A673 (cell line): Measurements from ENCODE around the gene MEG3. TPM values are rescaled to one million over a fixed set of nuclear protein-coding genes. Genes with fewer than 3 reads are reported as not detected.
A peak's percentile ranks its signal among the peaks of the same experiment; 100 is the strongest.

Experiments
- Bru-seq: library from RNA; stranded (reverse); fragments of 400-500 nt; gene quantifications from one replicate; lab custom pipeline; 2021; lab: Mats Ljungman, UMichigan
- BruChase-seq, 2 experiments: library from RNA; stranded (reverse); fragments of 400-500 nt; gene quantifications; one replicate each; lab custom pipeline; 2021; lab: Mats Ljungman, UMichigan
- BruUV-seq: library from RNA; stranded (reverse); fragments of 400-500 nt; replicated peaks from 2 replicates; lab custom pipeline; 2021; lab: Mats Ljungman, UMichigan
- CTCF ChIA-PET: fragments of 300-600 bp; sonication (Branson Sonifier 250); formaldehyde crosslinking; loops from one replicate; lab custom pipeline; 2022; ENCODE audit warnings: antibody characterized with exemption; lab: Charles Lee
- POLR2A ChIA-PET: fragments of 300-600 bp; sonication (Branson Sonifier 250); formaldehyde crosslinking; loops from one replicate; lab custom pipeline; 2022; ENCODE audit warnings: antibody characterized with exemption; ENCODE audit not compliant: low non-redundant PET; lab: Charles Lee
- DNase-seq: peaks from one replicate; pipeline ENCODE4 v3.0.0-alpha.2; 2015; ENCODE audit warnings: low spot score
- H3K27ac ChIP-seq: fragments of 200-600 bp; sonication (generic); 2 replicates; pipeline ENCODE4 v1.5.1; 2016; ENCODE audit warnings: mixed run types, low read depth, mild to moderate bottlenecking, mixed read lengths, antibody characterized with exemption, low read length; ENCODE audit not compliant: poor library complexity, severe bottlenecking
- H3K27me3 ChIP-seq: fragments of 200-600 bp; sonication (generic); replicated peaks from 2 replicates; pipeline ENCODE4 v1.6.1; 2017; ENCODE audit warnings: mixed run types, low read depth, mild to moderate bottlenecking, mixed read lengths, antibody characterized with exemption, low read length; ENCODE audit not compliant: insufficient read depth, poor library complexity
- H3K36me3 ChIP-seq: fragments of 200-600 bp; sonication (generic); 2 replicates; pipeline ENCODE4 v1.6.1; 2016; ENCODE audit warnings: mixed run types, mild to moderate bottlenecking, mixed read lengths, antibody characterized with exemption, low read length; ENCODE audit not compliant: insufficient read depth, poor library complexity, severe bottlenecking
- H3K4me1 ChIP-seq: fragments of 200-600 bp; sonication (generic); 2 replicates; pipeline ENCODE4 v1.6.1; 2017; ENCODE audit warnings: mixed run types, mild to moderate bottlenecking, mixed read lengths, antibody characterized with exemption, low read length; ENCODE audit not compliant: insufficient read depth, poor library complexity, severe bottlenecking
- H3K4me3 ChIP-seq: fragments of 200-600 bp; sonication (generic); 2 replicates; pipeline ENCODE4 v1.5.1; 2016; ENCODE audit warnings: low read depth, mixed run types, mild to moderate bottlenecking, mixed read lengths, low read length; ENCODE audit not compliant: poor library complexity, severe bottlenecking
- H3K9me3 ChIP-seq: fragments of 200-600 bp; sonication (generic); 2 replicates; pipeline ENCODE4 v1.6.1; 2016; ENCODE audit warnings: mixed run types, low read depth, mild to moderate bottlenecking, mixed read lengths, antibody characterized with exemption, low read length; ENCODE audit not compliant: poor library complexity, severe bottlenecking
- EZH2 ChIP-seq: fragments of 200-600 bp; sonication (generic); IDR thresholded peaks from 2 replicates; pipeline ENCODE4 v1.6.1; 2017; ENCODE audit warnings: borderline replicate concordance, low read depth, mild to moderate bottlenecking, mixed read lengths, antibody characterized with exemption, low read length; ENCODE audit not compliant: poor library complexity, severe bottlenecking
- intact Hi-C: fragments of 100-400 bp; cut with micrococcal nuclease; formaldehyde crosslinking; loops from one replicate; pipeline ENCODE4 v1.10.0; 2022; ENCODE audit not compliant: unreplicated experiment
- long read RNA-seq: library from polyadenylated mRNA; stranded (forward); transcript quantifications from one replicate; pipeline ENCODE4 v2.0.0, GENCODE V29; 2022
- total RNA-seq: library from RNA; stranded (reverse); gene quantifications from 2 replicates; pipeline ENCODE4 v1.2.3, GENCODE V29; 2021
- TF ChIP-seq, protein P1 (sequence below): fragments of 300-800, 200-600 bp; sonication (generic); conservative IDR thresholded peaks from 2 replicates; pipeline ENCODE4 v1.5.1; 2017; ENCODE audit warnings: low read depth, mild to moderate bottlenecking, antibody characterized with exemption, low read length, moderate library complexity, mixed read lengths

Gene MEG3
- total RNA-seq (51.0 and 58.7 TPM in 2 replicates), Bru-seq, nascent RNA (percentile 75 among the genes with signal in this experiment), BruChase-seq, experiment 1, labeled RNA remaining after a 2-hour chase (percentile 87 among the genes with signal in this experiment), BruChase-seq, experiment 2, labeled RNA remaining after a 6-hour chase (percentile 95 among the genes with signal in this experiment)
- long read RNA-seq, transcript MEG3-209 (7 exons, 1,582 nt) = major isoform, 6 of 27 reads
- long read RNA-seq, transcript MEG3-222 (4 exons, 2,853 nt) = minor isoform, 5 of 27 reads
- long read RNA-seq, partial matches to known transcripts = 0 of 27 reads
- long read RNA-seq, other reads (novel, unspliced or antisense) = 5 of 27 reads

DNA sequence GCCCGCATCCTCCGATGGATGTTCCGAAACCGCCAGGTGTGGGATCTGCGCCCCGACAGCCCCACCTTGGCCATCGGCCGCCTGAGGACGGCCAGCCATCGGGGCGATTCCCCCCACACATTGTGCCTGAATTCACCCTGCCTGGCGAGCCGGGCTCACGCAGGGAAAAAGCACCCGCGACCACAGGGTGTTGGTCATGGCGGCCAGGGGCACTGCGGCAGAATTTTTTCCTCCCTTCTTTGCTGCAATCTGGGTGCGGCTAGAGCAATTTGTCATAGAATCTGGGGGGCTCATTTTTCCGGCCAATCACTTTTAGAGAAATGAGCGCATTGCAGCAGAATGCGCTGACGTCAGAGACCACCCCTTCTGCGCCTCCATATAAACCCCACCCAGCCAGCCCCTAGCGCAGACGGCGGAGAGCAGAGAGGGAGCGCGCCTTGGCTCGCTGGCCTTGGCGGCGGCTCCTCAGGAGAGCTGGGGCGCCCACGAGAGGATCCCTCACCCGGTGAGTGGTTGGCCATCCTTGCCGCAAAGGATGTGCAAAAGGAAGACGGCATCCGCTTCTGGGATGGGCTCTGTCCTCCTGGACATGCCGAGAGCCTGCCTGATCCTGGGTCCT is at the start of gene MEG3:
TSS of gene MEG3 (plus strand) at position 406 of the 619 bp plus-strand sequence.
- DNase-seq = peak; percentile 69
- no TSS peak for BruUV-seq
- Histone ChIP-seq H3K27me3 (no peaks in the 10 kb centered on the region), H3K4me1 (peaks cover 6% of the 10 kb centered on the region), H3K9me3 (no peaks in the 10 kb centered on the region), H3K4me3 (peak within 1 kb of the TSS; percentile 57), H3K27ac (peak within 1 kb of the TSS; percentile 59), H3K36me3 (no peaks in the 10 kb centered on the region)
- ChIA-PET CTCF (no interaction called here), POLR2A (interaction anchor here (0.6 to 1.1 kb wide), 2 partner anchors 12 to 771 kb away, joined by 3 to 11 read pairs; no protein-coding TSS in a partner anchor)
- intact Hi-C loops = loop anchor here (5.0 kb wide), 1 partner anchor 439 kb away; no protein-coding TSS in a partner anchor
- TF ChIP-seq, protein P1, sequence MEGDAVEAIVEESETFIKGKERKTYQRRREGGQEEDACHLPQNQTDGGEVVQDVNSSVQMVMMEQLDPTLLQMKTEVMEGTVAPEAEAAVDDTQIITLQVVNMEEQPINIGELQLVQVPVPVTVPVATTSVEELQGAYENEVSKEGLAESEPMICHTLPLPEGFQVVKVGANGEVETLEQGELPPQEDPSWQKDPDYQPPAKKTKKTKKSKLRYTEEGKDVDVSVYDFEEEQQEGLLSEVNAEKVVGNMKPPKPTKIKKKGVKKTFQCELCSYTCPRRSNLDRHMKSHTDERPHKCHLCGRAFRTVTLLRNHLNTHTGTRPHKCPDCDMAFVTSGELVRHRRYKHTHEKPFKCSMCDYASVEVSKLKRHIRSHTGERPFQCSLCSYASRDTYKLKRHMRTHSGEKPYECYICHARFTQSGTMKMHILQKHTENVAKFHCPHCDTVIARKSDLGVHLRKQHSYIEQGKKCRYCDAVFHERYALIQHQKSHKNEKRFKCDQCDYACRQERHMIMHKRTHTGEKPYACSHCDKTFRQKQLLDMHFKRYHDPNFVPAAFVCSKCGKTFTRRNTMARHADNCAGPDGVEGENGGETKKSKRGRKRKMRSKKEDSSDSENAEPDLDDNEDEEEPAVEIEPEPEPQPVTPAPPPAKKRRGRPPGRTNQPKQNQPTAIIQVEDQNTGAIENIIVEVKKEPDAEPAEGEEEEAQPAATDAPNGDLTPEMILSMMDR = no peak
- TF ChIP-seq EZH2 = no peak

DNA sequence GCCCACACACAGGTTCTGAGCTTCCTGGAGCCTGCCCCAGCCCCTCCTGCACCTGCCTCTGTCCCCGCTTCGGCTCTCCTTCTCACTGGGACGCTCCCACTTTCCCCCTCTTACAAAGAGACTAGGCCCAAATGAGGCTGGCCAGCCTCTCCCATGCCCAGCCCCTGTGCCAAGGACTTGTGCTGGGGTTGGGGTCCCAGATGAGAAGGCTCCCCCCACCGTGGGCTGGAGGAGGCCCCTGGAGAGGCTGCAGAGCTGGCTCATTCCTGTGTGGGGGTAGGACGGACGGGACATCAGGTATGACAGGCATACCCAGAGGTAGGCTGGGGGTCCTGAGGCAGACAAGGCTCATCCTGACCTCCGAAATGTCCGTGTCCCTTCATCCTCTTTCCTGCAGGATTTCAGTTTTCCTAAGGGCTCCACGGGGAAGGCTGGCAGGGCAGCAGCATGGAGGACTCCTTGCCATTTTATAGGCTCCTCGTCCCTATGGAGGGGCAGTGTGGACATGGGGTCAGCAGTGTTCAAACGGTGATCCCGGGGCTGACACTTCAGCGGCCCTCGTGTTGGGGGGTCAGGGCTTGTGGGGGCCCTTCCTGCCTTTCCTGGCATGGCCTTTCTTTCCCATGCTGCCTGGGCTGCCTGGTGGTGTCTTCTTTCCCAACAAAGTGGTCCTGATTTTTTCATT is 49.1 kb upstream of the MEG3 start:
- TF ChIP-seq EZH2 = no peak
- TF ChIP-seq, protein P1 = no peak
- no peak overlapping the region for H3K4me3 ChIP-seq
- H3K4me1 ChIP-seq = no peaks in the 10 kb centered on the region
- CTCF ChIA-PET = no interaction called here
- DNase-seq = no peak
- H3K27ac ChIP-seq = no peak overlapping the region
- no TSS peak for BruUV-seq
- POLR2A ChIA-PET = no interaction called here
- no peaks in the 10 kb centered on the region for H3K36me3 ChIP-seq
- no peaks in the 10 kb centered on the region for H3K9me3 ChIP-seq
- intact Hi-C loops = no loop called here
- H3K27me3 ChIP-seq = no peaks in the 10 kb centered on the region

DNA sequence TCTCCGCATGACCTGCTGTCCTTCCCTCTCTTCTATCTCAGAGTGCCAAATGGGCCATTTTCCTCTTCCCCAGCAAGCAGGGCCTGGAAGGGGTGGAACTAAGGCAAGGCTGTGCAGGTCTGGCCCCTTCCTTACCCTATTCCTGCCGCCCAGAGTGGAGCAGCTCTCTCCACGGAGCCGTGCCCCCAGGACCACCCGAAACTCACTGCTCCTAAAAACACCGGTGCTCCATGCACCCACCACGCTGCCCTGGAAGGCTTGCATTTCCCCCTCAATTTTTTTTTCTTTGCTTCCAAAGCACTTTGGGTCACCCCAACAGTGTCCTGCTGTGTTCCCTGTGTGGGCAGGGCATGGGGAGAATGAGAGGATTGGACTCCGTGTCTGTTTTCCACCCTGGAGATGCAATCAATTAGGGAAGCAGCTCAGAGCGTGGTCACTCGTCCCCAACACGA is 48.5 kb upstream of the MEG3 start:
- DNase-seq = no peak
- no peaks in the 10 kb centered on the region for H3K36me3 ChIP-seq
- no peaks in the 10 kb centered on the region for H3K27me3 ChIP-seq
- H3K27ac ChIP-seq = no peak overlapping the region
- no peak overlapping the region for H3K4me3 ChIP-seq
- H3K4me1 ChIP-seq = no peaks in the 10 kb centered on the region
- no peaks in the 10 kb centered on the region for H3K9me3 ChIP-seq
- intact Hi-C loops = no loop called here
- ChIA-PET POLR2A (no interaction called here), CTCF (no interaction called here)
- TF ChIP-seq, protein P1 = no peak
- no peak for TF ChIP-seq EZH2
- no TSS peak for BruUV-seq
